Endothelial cell of umbilical vein (primary cell): ENCODE measurements around the gene GFOD1. TPM values are rescaled to one million over a fixed set of nuclear protein-coding genes. Genes with fewer than 3 reads are reported as not detected.

Experiments
- BruUV-seq: library from RNA; stranded (reverse); fragments of 400-500 nt; replicated peaks from 2 replicates; lab custom pipeline; 2021; lab: Mats Ljungman, UMichigan
- CTCF ChIA-PET: fragments of 300-600, 350-600 bp; sonication (Branson Sonifier 250); formaldehyde crosslinking; loops from one replicate; lab custom pipeline; 2021; ENCODE audit warnings: antibody characterized with exemption, inconsistent platforms; lab: Charles Lee
- POLR2A ChIA-PET: fragments of 300-600, 350-600 bp; sonication (Branson Sonifier 250); formaldehyde crosslinking; loops from one replicate; lab custom pipeline; 2021; ENCODE audit warnings: antibody characterized with exemption, inconsistent platforms; lab: Charles Lee
- DNase-seq: peaks from one replicate; pipeline ENCODE4 v3.0.0-alpha.2; 2011; ENCODE audit warnings: low read depth, low spot score
- FAIRE-seq: peaks from 2 replicates; lab custom pipeline; 2011; peaks lifted over from hg19 to GRCh38; lab: Jason Lieb, UNC
- H2AFZ ChIP-seq: 2 replicates; pipeline ENCODE4 v1.6.0; 2012; ENCODE audit warnings: low read depth, low read length, control low read depth, inconsistent platforms
- H3K27ac ChIP-seq: 2 replicates; pipeline ENCODE4 v1.5.1; 2011; ENCODE audit warnings: low read depth, mild to moderate bottlenecking, control low read depth, low read length, moderate library complexity; ENCODE audit not compliant: insufficient read depth
- H3K27me3 ChIP-seq, 2 experiments: 2 replicates each; pipeline versions ENCODE4 v1.6.0 to v1.6.1; 2011; ENCODE audit warnings: low read length in 2 of 2, mixed read lengths in 1 of 2; ENCODE audit not compliant: control insufficient read depth in 2 of 2, insufficient read depth in 2 of 2
- H3K36me3 ChIP-seq, 2 experiments: 2 replicates in 1 of 2; 3 replicates in 1 of 2; pipeline ENCODE4 v1.5.1; 2011; ENCODE audit warnings: low read length in 2 of 2, mild to moderate bottlenecking in 1 of 2, moderate library complexity in 1 of 2; ENCODE audit not compliant: control insufficient read depth in 2 of 2, insufficient read depth in 2 of 2; ENCODE audit errors: extremely low read depth in 1 of 2
- H3K4me1 ChIP-seq: 3 replicates; pipeline ENCODE4 v1.5.1; 2011; ENCODE audit warnings: mild to moderate bottlenecking, low read length; ENCODE audit not compliant: control insufficient read depth, insufficient read depth; ENCODE audit errors: extremely low read depth
- H3K4me2 ChIP-seq: 2 replicates; pipeline ENCODE4 v1.6.1; 2011; ENCODE audit warnings: low read length, control low read depth, mixed read lengths; ENCODE audit not compliant: insufficient read depth
- H3K4me3 ChIP-seq, 3 experiments: fragments of 200-600 bp in 1 of 3; sonication (generic), shearing (Covaris generic) in 1 of 3; replicated peaks in 1 of 3; 2 replicates each; pipeline ENCODE4 v1.5.1; 2011 to 2016; ENCODE audit warnings: control low read depth in 3 of 3, low read length in 3 of 3, mild to moderate bottlenecking in 2 of 3, inconsistent platforms in 1 of 3, low read depth in 1 of 3, moderate library complexity in 1 of 3; ENCODE audit not compliant: insufficient read depth in 1 of 3
- H3K79me2 ChIP-seq: 2 replicates; pipeline ENCODE4 v1.6.0; 2012; ENCODE audit warnings: low read length, inconsistent platforms; ENCODE audit not compliant: control insufficient read depth, insufficient read depth
- H3K9ac ChIP-seq: replicated peaks from 2 replicates; pipeline ENCODE3; 2011; ENCODE audit warnings: low read length, control low read depth; ENCODE audit not compliant: insufficient read depth; ENCODE audit errors: extremely low read depth
- H3K9me1 ChIP-seq: replicated peaks from 3 replicates; pipeline ENCODE4 v1.6.0; 2011; ENCODE audit warnings: mild to moderate bottlenecking, low read length; ENCODE audit not compliant: control insufficient read depth, insufficient read depth; ENCODE audit errors: extremely low read depth
- H3K9me3 ChIP-seq: replicated peaks from 2 replicates; pipeline ENCODE4 v1.5.1; 2012; ENCODE audit warnings: low read length, inconsistent platforms; ENCODE audit not compliant: control insufficient read depth, insufficient read depth
- H4K20me1 ChIP-seq: replicated peaks from 2 replicates; pipeline ENCODE3; 2011; ENCODE audit warnings: mild to moderate bottlenecking, low read length; ENCODE audit not compliant: control insufficient read depth, insufficient read depth; ENCODE audit errors: extremely low read depth
- CTCF ChIP-seq, 2 donors: IDR thresholded peaks; 1 replicate in 1 of 2; 2 replicates in 1 of 2; pipeline ENCODE4 v1.5.1; 2011; ENCODE audit warnings: low read length in 2 of 2, mild to moderate bottlenecking in 2 of 2, moderate library complexity in 2 of 2, control low read depth in 1 of 2, inconsistent platforms in 1 of 2, low read depth in 1 of 2; ENCODE audit not compliant: insufficient read depth in 1 of 2; ENCODE audit errors: extremely low read depth in 1 of 2
- EZH2 ChIP-seq: IDR thresholded peaks from 2 replicates; pipeline ENCODE4 v1.6.1; 2012; ENCODE audit warnings: borderline replicate concordance, low read depth, mild to moderate bottlenecking, moderate library complexity, low read length, inconsistent platforms; ENCODE audit not compliant: severe bottlenecking
- FOS ChIP-seq: IDR thresholded peaks from 2 replicates; pipeline ENCODE4 v1.6.1; 2011; ENCODE audit warnings: mild to moderate bottlenecking, low read length, moderate library complexity, borderline replicate concordance; ENCODE audit not compliant: insufficient read depth
- GATA2 ChIP-seq: IDR thresholded peaks from 2 replicates; pipeline ENCODE4 v1.7.0; 2011; ENCODE audit warnings: low read depth, mild to moderate bottlenecking, moderate library complexity, mixed read lengths, low read length; ENCODE audit not compliant: insufficient read length, insufficient read depth
- JUN ChIP-seq: IDR thresholded peaks from 2 replicates; pipeline ENCODE4 v1.6.1; 2011; ENCODE audit warnings: borderline replicate concordance, low read depth; ENCODE audit not compliant: insufficient read length, insufficient read depth
- MAX ChIP-seq: IDR thresholded peaks from 2 replicates; pipeline ENCODE4 v1.6.1; 2011; ENCODE audit not compliant: insufficient read depth, insufficient read length
- MYC ChIP-seq: IDR thresholded peaks from one replicate; pipeline ENCODE4 v1.6.1; 2011; ENCODE audit warnings: mild to moderate bottlenecking, low read depth, low read length
- POLR2A ChIP-seq: IDR thresholded peaks from 2 replicates; pipeline ENCODE4 v1.6.1; 2012; ENCODE audit warnings: low read depth, mild to moderate bottlenecking, control low read depth, low read length
- POLR2AphosphoS5 ChIP-seq: IDR thresholded peaks from 2 replicates; pipeline ENCODE4 v1.6.1; 2012; ENCODE audit warnings: low read depth, mild to moderate bottlenecking, control low read depth, low read length, moderate library complexity; ENCODE audit not compliant: insufficient read depth
- dilution Hi-C: fragments of 300-500 bp; cut with MboI; formaldehyde crosslinking; loops from one replicate; pipeline ENCODE4 v1.15.0; 2019; ENCODE audit warnings: low sequenced_read_pairs; ENCODE audit not compliant: extremely low pct_ligation_motif_present
- intact Hi-C: fragments of 100-400 bp; cut with micrococcal nuclease; formaldehyde crosslinking; loops from one replicate; pipeline ENCODE4 v1.10.0; 2022
- polyA plus RNA-seq, 4 experiments: library from polyadenylated mRNA; depleted of rRNA in 3 of 4; stranded (reverse) in 3 of 4; unstranded in 1 of 4; fragments of >200 nt; gene quantifications; 2 replicates each; pipeline versions ENCODE4 v1.2.1 to v1.2.3, GENCODE V29; 2011 to 2012; ENCODE audit warnings: missing spikeins in 1 of 4
- total RNA-seq: library from RNA; stranded (reverse); gene quantifications from 2 replicates; pipeline ENCODE4 v1.2.3, GENCODE V29; 2021

GFOD1 gene
- total and polyA plus RNA-seq, 2 donors (not counting 3 experiments of a cell fraction or from before 2014, with no cell fraction given), result 12.1 to 24.1 TPM

GRCh38 chr6:13465734-13466133 lies 21.7 kb downstream of the GFOD1 start:
- no peaks in the 10 kb centered on the region for H3K79me2 ChIP-seq
- H3K4me2 ChIP-seq, result no peak overlapping the region
- ChIA-PET CTCF (interaction anchor here (1.3 kb wide), 1 partner anchor 10 kb away, joined by 3 read pairs; no protein-coding TSS in a partner anchor), POLR2A (no interaction called here)
- H3K4me3 ChIP-seq, result no peak overlapping the region
- no peaks in the 10 kb centered on the region for H3K9me1 ChIP-seq
- TF ChIP-seq JUN, result no peak
- TF ChIP-seq CTCF (IDR thresholded peaks at IDR 0.05; ENCODE audit: extremely low read depth in 1 of 2, insufficient read depth in 1 of 2, low read depth in 1 of 2, low read length in 2 of 2), result no peak
- TF ChIP-seq MAX, result no peak
- no peak for TF ChIP-seq FOS
- TF ChIP-seq MYC, result no peak
- TF ChIP-seq GATA2, result no peak
- TF ChIP-seq EZH2, result no peak
- no peak for TF ChIP-seq POLR2A
- no peak for TF ChIP-seq POLR2AphosphoS5
- DNase-seq (no peak), FAIRE-seq (no peak)
- H3K27ac ChIP-seq, result no peak overlapping the region
- dilution Hi-C loops, result no loop called here
- H3K27me3 ChIP-seq, result no peaks in the 10 kb centered on the region
- H3K9ac ChIP-seq, result no peak overlapping the region
- H3K9me3 ChIP-seq, result no peaks in the 10 kb centered on the region
- BruUV-seq, result no TSS peak
- no peaks in the 10 kb centered on the region for H3K4me1 ChIP-seq
- no peak overlapping the region for H2AFZ ChIP-seq
- no peaks in the 10 kb centered on the region for H4K20me1 ChIP-seq
- intact Hi-C loops, result no loop called here
- peaks cover 0 to 19% of the 10 kb centered on the region in 2 experiments for H3K36me3 ChIP-seq
